SU-DHL-6 (cell line): ENCODE measurements around the gene DYNC1LI2.

Experiments used
- H2AFZ ChIP-seq: fragments of 200-600 bp; sonication (generic); 2 replicates; pipeline ENCODE4 v1.6.1; 2014; ENCODE audit warnings: low read depth, mild to moderate bottlenecking, moderate library complexity, mixed read lengths, antibody characterized with exemption, low read length; ENCODE audit not compliant: severe bottlenecking
- H3F3A ChIP-seq: fragments of 200-600 bp; shearing (Covaris generic); 2 replicates; pipeline ENCODE4 v1.6.0; 2016; ENCODE audit warnings: antibody characterized with exemption, mild to moderate bottlenecking; ENCODE audit not compliant: insufficient read depth
- H3K27ac ChIP-seq: fragments of 200-600 bp; sonication (generic); 2 replicates; pipeline ENCODE4 v1.5.1; 2016; ENCODE audit warnings: low read depth, mild to moderate bottlenecking, low read length, moderate library complexity, mixed read lengths
- H3K27me3 ChIP-seq: fragments of 200-600 bp; sonication (generic), shearing (Covaris generic); 2 replicates; pipeline ENCODE4 v1.6.0; 2014; ENCODE audit warnings: mild to moderate bottlenecking, low read length
- H3K36me3 ChIP-seq: fragments of 200-600 bp; sonication (generic); 2 replicates; pipeline ENCODE4 v1.6.1; 2014; ENCODE audit warnings: mild to moderate bottlenecking, low read length, mixed read lengths
- H3K4me2 ChIP-seq: fragments of 300-600, 200-600 bp; shearing (Covaris generic), sonication (generic); 2 replicates; pipeline ENCODE4 v1.6.0; 2014; ENCODE audit warnings: low read length, low read depth, mild to moderate bottlenecking; ENCODE audit not compliant: poor library complexity, severe bottlenecking
- H3K4me3 ChIP-seq: fragments of 200-600 bp; sonication (generic); 2 replicates; pipeline ENCODE4 v1.5.1; 2014; ENCODE audit warnings: antibody characterized with exemption, low read length, mild to moderate bottlenecking, mixed read lengths; ENCODE audit not compliant: insufficient read depth, poor library complexity, severe bottlenecking
- H3K79me2 ChIP-seq: fragments of 200-600 bp; sonication (generic); 2 replicates; pipeline ENCODE4 v1.6.1; 2014; ENCODE audit warnings: mild to moderate bottlenecking, low read length, moderate library complexity; ENCODE audit not compliant: insufficient read depth
- H3K9ac ChIP-seq: fragments of 200-600 bp; sonication (generic); 2 replicates; pipeline ENCODE4 v1.7.0; 2014; ENCODE audit warnings: mild to moderate bottlenecking, low read length
- H3K9me2 ChIP-seq: fragments of 200-600 bp; sonication (generic); replicated peaks from 2 replicates; pipeline ENCODE4 v1.6.1; 2014; ENCODE audit warnings: low read length; ENCODE audit not compliant: insufficient read depth
- H3K9me3 ChIP-seq: fragments of 200-600 bp; sonication (generic); 2 replicates; pipeline ENCODE4 v1.6.1; 2014; ENCODE audit warnings: low read length, mixed read lengths; ENCODE audit not compliant: insufficient read depth
- H4K20me1 ChIP-seq: fragments of 200-600 bp; sonication (generic); 2 replicates; pipeline ENCODE4 v1.6.1; 2014; ENCODE audit warnings: low read depth, mild to moderate bottlenecking, antibody characterized with exemption, low read length, moderate library complexity, mixed read lengths
- EZH2phosphoT487 ChIP-seq: fragments of 200-600 bp; sonication (generic), shearing (Covaris generic); conservative IDR thresholded peaks from 2 replicates; pipeline ENCODE4 v1.6.1; 2018; ENCODE audit warnings: mild to moderate bottlenecking, antibody characterized with exemption, low read length, moderate library complexity, mixed read lengths
- TF ChIP-seq, protein P1 (sequence below): fragments of 200-600 bp; sonication (generic); IDR thresholded peaks from one replicate; pipeline ENCODE4 v1.5.1; 2017; ENCODE audit warnings: antibody characterized with exemption, mild to moderate bottlenecking, low read length, moderate library complexity; ENCODE audit not compliant: insufficient read depth, poor library complexity, severe bottlenecking

DYNC1LI2 gene

DNA sequence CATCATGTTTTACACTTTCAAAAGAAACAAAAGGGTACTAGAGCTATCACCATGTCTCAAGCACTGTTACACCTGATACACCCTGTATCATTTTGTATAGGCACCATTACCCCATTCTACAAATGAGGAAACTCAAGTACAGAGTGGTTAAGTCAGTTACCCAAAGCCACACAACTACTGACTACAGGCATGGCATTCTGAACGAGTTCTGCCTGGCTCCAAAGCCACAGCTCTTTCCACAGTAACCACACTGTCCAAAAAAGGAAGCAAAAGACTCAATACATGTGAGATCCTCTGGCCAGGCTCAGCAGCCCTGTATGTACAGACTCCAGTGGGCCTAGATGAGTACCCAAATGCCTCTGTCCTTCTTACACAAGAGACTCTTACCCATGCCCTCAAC is 4.7 kb downstream of the DYNC1LI2 start:
- H3F3A ChIP-seq = 0 out of 2 replicates have a peak, but pooled peaks cover 3% of the 10 kb centered on the region
- no peaks in the 10 kb centered on the region for H3K27me3 ChIP-seq
- H3K9me3 ChIP-seq = no peaks in the 10 kb centered on the region
- H3K9me2 ChIP-seq = no peaks in the 10 kb centered on the region
- peaks cover 49% of the 10 kb centered on the region for H3K79me2 ChIP-seq
- no peak overlapping the region for H2AFZ ChIP-seq
- no peak overlapping the region for H3K27ac ChIP-seq
- no peak overlapping the region for H3K9ac ChIP-seq
- peaks cover 17% of the 10 kb centered on the region; the same call in 1 of the 2 replicates for H3K36me3 ChIP-seq
- H4K20me1 ChIP-seq = no peaks in the 10 kb centered on the region
- no peak overlapping the region for H3K4me3 ChIP-seq
- no peak overlapping the region for H3K4me2 ChIP-seq
- TF ChIP-seq EZH2phosphoT487 = no peak
- TF ChIP-seq, protein P1, sequence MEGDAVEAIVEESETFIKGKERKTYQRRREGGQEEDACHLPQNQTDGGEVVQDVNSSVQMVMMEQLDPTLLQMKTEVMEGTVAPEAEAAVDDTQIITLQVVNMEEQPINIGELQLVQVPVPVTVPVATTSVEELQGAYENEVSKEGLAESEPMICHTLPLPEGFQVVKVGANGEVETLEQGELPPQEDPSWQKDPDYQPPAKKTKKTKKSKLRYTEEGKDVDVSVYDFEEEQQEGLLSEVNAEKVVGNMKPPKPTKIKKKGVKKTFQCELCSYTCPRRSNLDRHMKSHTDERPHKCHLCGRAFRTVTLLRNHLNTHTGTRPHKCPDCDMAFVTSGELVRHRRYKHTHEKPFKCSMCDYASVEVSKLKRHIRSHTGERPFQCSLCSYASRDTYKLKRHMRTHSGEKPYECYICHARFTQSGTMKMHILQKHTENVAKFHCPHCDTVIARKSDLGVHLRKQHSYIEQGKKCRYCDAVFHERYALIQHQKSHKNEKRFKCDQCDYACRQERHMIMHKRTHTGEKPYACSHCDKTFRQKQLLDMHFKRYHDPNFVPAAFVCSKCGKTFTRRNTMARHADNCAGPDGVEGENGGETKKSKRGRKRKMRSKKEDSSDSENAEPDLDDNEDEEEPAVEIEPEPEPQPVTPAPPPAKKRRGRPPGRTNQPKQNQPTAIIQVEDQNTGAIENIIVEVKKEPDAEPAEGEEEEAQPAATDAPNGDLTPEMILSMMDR = no peak

GRCh38 chr16:66746048-66746447 is 5.4 kb downstream of the DYNC1LI2 start:
- Histone ChIP-seq H3K79me2 (peaks cover 45% of the 10 kb centered on the region), H3F3A (0 out of 2 replicates have a peak, but pooled peaks cover 5% of the 10 kb centered on the region), H4K20me1 (no peaks in the 10 kb centered on the region), H3K9ac (no peak overlapping the region), H3K27me3 (no peaks in the 10 kb centered on the region), H3K4me2 (no peak overlapping the region), H3K9me3 (no peaks in the 10 kb centered on the region), H3K4me3 (no peak overlapping the region), H3K27ac (no peak overlapping the region), H2AFZ (no peak overlapping the region), H3K36me3 (peaks cover 17% of the 10 kb centered on the region; the same call in 1 of the 2 replicates), H3K9me2 (no peaks in the 10 kb centered on the region)
- TF ChIP-seq, protein P1 = no peak
- TF ChIP-seq EZH2phosphoT487 = no peak

GRCh38 chr16:66741950-66742808 is 9.2 kb downstream of the DYNC1LI2 start:
- Histone ChIP-seq H4K20me1 (no peaks in the 10 kb centered on the region), H3K9me2 (no peaks in the 10 kb centered on the region), H3K9me3 (no peaks in the 10 kb centered on the region), H3K27me3 (no peaks in the 10 kb centered on the region), H3K79me2 (peaks cover 24% of the 10 kb centered on the region), H3K27ac (no peak overlapping the region), H3K9ac (no peak overlapping the region), H3K4me2 (no peak overlapping the region), H3K36me3 (peaks cover 9% of the 10 kb centered on the region; the same call in 1 of the 2 replicates), H2AFZ (no peak overlapping the region), H3F3A (0 out of 2 replicates have a peak, but pooled peaks cover 5% of the 10 kb centered on the region), H3K4me3 (no peak overlapping the region)
- TF ChIP-seq, protein P1 = no peak
- TF ChIP-seq EZH2phosphoT487 = no peak
